CD8-positive, alpha-beta memory T cell (primary cell): Measurements from ENCODE around the gene TRAF3IP1. TPM values are rescaled to one million over a fixed set of nuclear protein-coding genes. Genes with fewer than 3 reads are reported as not detected.

Experiments used
- CTCF ChIA-PET: fragments of 350-600 bp; sonication (Branson Sonifier 250); formaldehyde crosslinking; loops from one replicate; lab custom pipeline; 2021; ENCODE audit warnings: antibody characterized with exemption; lab: Charles Lee
- POLR2A ChIA-PET: fragments of 350-600 bp; sonication (Branson Sonifier 250); formaldehyde crosslinking; loops from one replicate; lab custom pipeline; 2021; ENCODE audit warnings: antibody characterized with exemption; lab: Charles Lee
- DNase-seq, 5 donors: peaks; one replicate each; pipeline versions ENCODE4 v3.0.0 to v3.0.0-alpha.2; 2020 to 2022; ENCODE audit warnings: mixed read lengths in 1 of 5
- H3K27ac ChIP-seq: one replicate; pipeline ENCODE4 v1.7.0; 2013; ENCODE audit warnings: low read depth, mild to moderate bottlenecking, low read length, moderate library complexity
- H3K27me3 ChIP-seq: 2 replicates; pipeline ENCODE4 v1.7.0; 2013; ENCODE audit warnings: low read length, mild to moderate bottlenecking; ENCODE audit not compliant: insufficient read depth, poor library complexity, severe bottlenecking
- H3K36me3 ChIP-seq: 2 replicates; pipeline ENCODE4 v1.7.0; 2013; ENCODE audit warnings: mild to moderate bottlenecking, low read length, moderate library complexity; ENCODE audit not compliant: insufficient read depth
- H3K4me1 ChIP-seq: 2 replicates; pipeline ENCODE4 v1.7.0; 2013; ENCODE audit warnings: mild to moderate bottlenecking, low read length, moderate library complexity; ENCODE audit not compliant: insufficient read depth
- H3K4me3 ChIP-seq: 2 replicates; pipeline ENCODE4 v1.7.0; 2013; ENCODE audit warnings: mild to moderate bottlenecking, low read length
- H3K9me3 ChIP-seq: 2 replicates; pipeline ENCODE4 v1.7.0; 2013; ENCODE audit warnings: mild to moderate bottlenecking, low read length
- H3K27ac Mint-ChIP-seq, 8 donors: one replicate each; pipeline ENCODE4 v1.8.0; 2020 to 2021; ENCODE audit warnings: mixed read lengths in 8 of 8, mild to moderate bottlenecking in 6 of 8, inconsistent platforms in 3 of 8, moderate library complexity in 3 of 8
- H3K27me3 Mint-ChIP-seq, 2 donors: one replicate each; pipeline ENCODE4 v1.8.0; 2020 to 2021; ENCODE audit warnings: mixed read lengths in 2 of 2, mild to moderate bottlenecking in 1 of 2, moderate library complexity in 1 of 2
- H3K36me3 Mint-ChIP-seq, 3 donors: one replicate each; pipeline ENCODE4 v1.8.0; 2020 to 2021; ENCODE audit warnings: mixed read lengths in 3 of 3, inconsistent platforms in 1 of 3, mild to moderate bottlenecking in 1 of 3
- H3K4me1 Mint-ChIP-seq, 3 donors: one replicate each; pipeline ENCODE4 v1.8.0; 2020 to 2021; ENCODE audit warnings: mixed read lengths in 3 of 3, inconsistent platforms in 1 of 3, mild to moderate bottlenecking in 1 of 3
- H3K4me3 Mint-ChIP-seq, 7 donors: one replicate each; pipeline ENCODE4 v1.8.0; 2020 to 2021; ENCODE audit warnings: mixed read lengths in 7 of 7, mild to moderate bottlenecking in 6 of 7, moderate library complexity in 4 of 7, inconsistent platforms in 2 of 7
- H3K9me3 Mint-ChIP-seq, 5 donors: one replicate each; pipeline ENCODE4 v1.8.0; 2020 to 2022; ENCODE audit warnings: mixed read lengths in 5 of 5, mild to moderate bottlenecking in 3 of 5, moderate library complexity in 2 of 5, inconsistent platforms in 1 of 5
- polyA plus RNA-seq: library from polyadenylated mRNA; unstranded; fragments of 300-500 nt; fragmentation: Illumina TruSeq; gene quantifications from one replicate; pipeline ENCODE4 v1.2.3, GENCODE V29; 2021
- total RNA-seq, 2 experiments: library from RNA; stranded (reverse); gene quantifications; one replicate each; pipeline ENCODE4 v1.2.3, GENCODE V29; 2021

TRAF3IP1 gene
- total and polyA plus RNA-seq, 3 experiments from 2014 or later: 10.2 to 15.9 (median 14.7) TPM

DNA sequence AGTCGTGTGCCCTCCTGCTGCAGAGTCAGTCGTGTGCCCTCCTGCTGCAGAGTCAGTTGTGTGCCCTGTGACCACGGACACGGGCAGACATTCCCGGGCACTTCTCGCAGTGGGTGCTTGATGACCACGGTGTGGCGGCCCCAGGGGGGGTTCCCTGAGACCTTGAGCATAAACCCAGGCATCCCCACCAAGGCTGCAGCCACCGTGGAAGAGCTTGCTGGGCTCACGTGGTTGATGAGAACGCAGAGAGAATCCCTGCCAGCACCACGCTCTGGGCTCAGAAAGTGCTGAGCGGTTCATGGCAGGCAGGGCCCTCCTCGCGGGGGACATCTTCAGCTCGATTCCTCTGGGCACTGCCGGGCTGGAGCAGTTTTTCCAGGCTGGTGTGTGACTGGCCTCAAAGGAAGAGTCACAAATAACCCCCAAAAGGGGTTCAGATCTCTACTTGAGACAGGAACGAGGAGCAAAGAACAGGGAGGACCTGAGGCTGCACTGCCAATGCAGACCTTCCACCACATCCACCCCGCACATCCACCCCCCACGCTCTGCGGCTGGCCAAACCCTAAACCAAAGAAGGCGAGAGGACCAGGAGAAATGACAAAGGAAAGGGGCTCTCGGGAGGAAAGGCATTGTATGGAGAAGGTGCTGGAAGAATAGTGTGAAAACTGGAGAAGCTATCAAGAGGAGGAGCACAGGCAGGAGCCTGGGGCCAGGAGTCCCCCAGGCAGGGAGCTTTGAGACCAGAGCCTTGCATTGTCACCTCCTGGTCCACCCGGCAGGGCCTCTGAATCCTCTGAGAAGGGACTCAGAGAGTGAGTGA is 23.5 kb upstream of the TRAF3IP1 start:
- no peaks in the 10 kb centered on the region for H3K4me1 Mint-ChIP-seq
- Histone ChIP-seq H3K27ac (no peak overlapping the region), H3K4me3 (no peak overlapping the region), H3K4me1 (no peaks in the 10 kb centered on the region), H3K36me3 (no peaks in the 10 kb centered on the region), H3K27me3 (no peaks in the 10 kb centered on the region), H3K9me3 (no peaks in the 10 kb centered on the region)
- H3K9me3 Mint-ChIP-seq: no peaks in the 10 kb centered on the region
- no peak overlapping the region for H3K27ac Mint-ChIP-seq
- H3K36me3 Mint-ChIP-seq: no peaks in the 10 kb centered on the region
- no peak overlapping the region for H3K4me3 Mint-ChIP-seq
- POLR2A ChIA-PET: no interaction called here
- CTCF ChIA-PET: interaction anchor here (0.6 kb wide), 1 partner anchor 46 kb away, joined by 3 read pairs; no protein-coding TSS in a partner anchor
- DNase-seq: peak in 1 of 5 donors; percentile 23
- peaks cover 3 to 17% of the 10 kb centered on the region in 2 donors for H3K27me3 Mint-ChIP-seq

DNA sequence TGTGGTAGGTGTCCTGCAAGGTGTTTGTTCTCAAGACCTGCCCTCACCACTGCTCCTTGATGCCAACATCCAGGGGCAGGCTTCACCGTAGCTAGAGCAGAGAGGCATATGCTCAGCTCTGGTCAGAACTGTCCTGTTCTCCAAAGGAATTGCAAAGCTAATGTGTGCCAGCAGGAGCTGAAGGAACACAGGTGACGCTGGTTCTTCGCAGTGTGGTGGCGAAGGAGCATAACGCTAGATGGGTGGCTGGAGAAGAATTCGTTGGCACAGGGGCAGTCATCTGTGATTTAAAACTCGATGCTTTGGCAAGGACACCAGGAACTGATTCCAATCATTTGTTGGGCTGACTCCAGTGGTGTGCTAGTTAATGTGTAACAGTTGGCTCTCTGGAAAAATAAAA is 20.5 kb upstream of the TRAF3IP1 start:
- no peaks in the 10 kb centered on the region for H3K27me3 ChIP-seq
- CTCF ChIA-PET: no interaction called here
- no peaks in the 10 kb centered on the region for H3K36me3 Mint-ChIP-seq
- DNase-seq: no peak
- POLR2A ChIA-PET: no interaction called here
- H3K9me3 ChIP-seq: no peaks in the 10 kb centered on the region
- H3K4me1 Mint-ChIP-seq: no peaks in the 10 kb centered on the region
- no peak overlapping the region for H3K27ac ChIP-seq
- H3K4me1 ChIP-seq: no peaks in the 10 kb centered on the region
- no peak overlapping the region for H3K4me3 Mint-ChIP-seq
- H3K27me3 Mint-ChIP-seq: peaks cover 3 to 13% of the 10 kb centered on the region in 2 donors
- H3K36me3 ChIP-seq: no peaks in the 10 kb centered on the region
- no peaks in the 10 kb centered on the region for H3K9me3 Mint-ChIP-seq
- no peak overlapping the region for H3K27ac Mint-ChIP-seq
- no peak overlapping the region for H3K4me3 ChIP-seq

DNA sequence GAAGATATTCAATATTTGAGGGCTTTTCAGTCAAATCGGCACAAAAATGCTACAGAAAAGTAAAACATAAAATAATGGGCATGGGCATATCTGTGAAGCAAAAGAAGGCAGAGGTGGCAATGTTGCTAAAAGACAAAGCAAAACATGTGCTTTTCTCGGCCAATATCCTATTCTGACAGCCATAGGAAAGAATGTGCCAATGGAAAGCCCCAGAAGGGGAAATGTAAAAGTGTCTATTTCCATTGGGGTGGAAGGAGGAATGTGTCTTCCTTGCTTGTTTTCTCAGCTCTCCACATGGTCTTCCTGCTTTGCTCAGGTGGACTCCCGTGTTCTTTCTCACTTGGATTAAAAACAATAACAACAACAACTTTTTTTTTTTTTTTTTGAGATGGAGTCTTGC is 18.2 kb upstream of the TRAF3IP1 start:
- Mint-ChIP-seq H3K9me3 (no peaks in the 10 kb centered on the region), H3K4me1 (no peaks in the 10 kb centered on the region), H3K27me3 (peaks cover 5 to 6% of the 10 kb centered on the region in 2 donors), H3K4me3 (no peak overlapping the region), H3K36me3 (no peaks in the 10 kb centered on the region), H3K27ac (no peak overlapping the region)
- H3K4me1 ChIP-seq: no peaks in the 10 kb centered on the region
- no peak for DNase-seq
- no peaks in the 10 kb centered on the region for H3K9me3 ChIP-seq
- H3K27ac ChIP-seq: no peak overlapping the region
- ChIA-PET POLR2A (no interaction called here), CTCF (no interaction called here)
- no peak overlapping the region for H3K4me3 ChIP-seq
- no peaks in the 10 kb centered on the region for H3K27me3 ChIP-seq
- no peaks in the 10 kb centered on the region for H3K36me3 ChIP-seq

DNA sequence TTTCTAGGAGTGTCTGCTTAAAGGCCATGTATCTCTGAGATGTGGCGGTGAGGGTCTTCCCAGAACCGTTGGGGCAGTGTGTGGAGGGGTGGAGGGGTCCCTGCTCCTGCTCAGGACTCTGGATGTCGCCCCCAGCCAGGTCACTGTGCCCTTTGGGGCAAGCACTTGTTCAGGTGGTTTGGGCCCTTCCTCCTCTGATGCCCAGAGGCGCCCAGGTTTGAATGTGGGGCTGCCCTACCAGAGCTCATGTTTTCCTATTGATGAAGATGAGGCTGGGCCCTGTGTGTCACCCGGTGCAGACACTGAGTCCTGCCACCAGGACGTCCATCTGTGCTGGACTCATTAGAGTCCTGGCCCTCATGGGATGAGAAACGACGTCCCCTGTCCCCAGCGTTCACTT is 17.6 kb upstream of the TRAF3IP1 start:
- no peaks in the 10 kb centered on the region for H3K9me3 Mint-ChIP-seq
- Histone ChIP-seq H3K4me3 (no peak overlapping the region), H3K27me3 (no peaks in the 10 kb centered on the region), H3K9me3 (no peaks in the 10 kb centered on the region), H3K36me3 (no peaks in the 10 kb centered on the region), H3K27ac (no peak overlapping the region), H3K4me1 (no peaks in the 10 kb centered on the region)
- H3K27ac Mint-ChIP-seq: no peak overlapping the region
- no peaks in the 10 kb centered on the region for H3K36me3 Mint-ChIP-seq
- POLR2A ChIA-PET: no interaction called here
- no peak overlapping the region for H3K4me3 Mint-ChIP-seq
- H3K27me3 Mint-ChIP-seq: peaks cover 4 to 8% of the 10 kb centered on the region in 2 donors
- DNase-seq: peak in 1 of 5 donors; percentile 38
- H3K4me1 Mint-ChIP-seq: no peaks in the 10 kb centered on the region
- CTCF ChIA-PET: no interaction called here

DNA sequence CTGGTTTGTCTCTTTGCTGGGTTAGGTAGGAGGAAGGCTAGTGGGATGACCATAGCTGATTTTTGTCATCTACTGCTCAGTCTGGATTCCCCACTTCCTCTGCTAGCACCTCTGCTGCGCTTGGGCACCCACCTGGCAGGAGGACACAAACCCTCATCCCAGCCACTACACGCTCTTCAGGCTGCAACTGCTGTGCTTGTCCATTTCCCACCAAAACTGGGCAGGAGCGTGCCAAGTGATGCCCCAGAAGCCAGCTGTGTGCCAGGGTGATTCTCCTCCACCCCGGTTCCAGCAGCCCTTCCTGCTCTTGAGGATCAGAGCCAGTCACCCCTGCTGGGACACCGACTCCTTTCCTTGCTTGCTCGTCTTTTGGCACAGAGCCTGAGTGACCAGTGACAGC is 16.2 kb upstream of the TRAF3IP1 start:
- no peaks in the 10 kb centered on the region for H3K9me3 ChIP-seq
- Mint-ChIP-seq H3K4me1 (no peaks in the 10 kb centered on the region), H3K27me3 (peaks cover 2 to 11% of the 10 kb centered on the region in 2 donors), H3K36me3 (no peaks in the 10 kb centered on the region), H3K4me3 (no peak overlapping the region), H3K9me3 (no peaks in the 10 kb centered on the region), H3K27ac (peak overlapping the region in 2 of 8 donors; percentile 28 to 65)
- H3K27ac ChIP-seq: no peak overlapping the region
- H3K36me3 ChIP-seq: no peaks in the 10 kb centered on the region
- ChIA-PET CTCF (no interaction called here), POLR2A (no interaction called here)
- H3K4me1 ChIP-seq: no peaks in the 10 kb centered on the region
- H3K4me3 ChIP-seq: no peak overlapping the region
- no peak for DNase-seq
- no peaks in the 10 kb centered on the region for H3K27me3 ChIP-seq

DNA sequence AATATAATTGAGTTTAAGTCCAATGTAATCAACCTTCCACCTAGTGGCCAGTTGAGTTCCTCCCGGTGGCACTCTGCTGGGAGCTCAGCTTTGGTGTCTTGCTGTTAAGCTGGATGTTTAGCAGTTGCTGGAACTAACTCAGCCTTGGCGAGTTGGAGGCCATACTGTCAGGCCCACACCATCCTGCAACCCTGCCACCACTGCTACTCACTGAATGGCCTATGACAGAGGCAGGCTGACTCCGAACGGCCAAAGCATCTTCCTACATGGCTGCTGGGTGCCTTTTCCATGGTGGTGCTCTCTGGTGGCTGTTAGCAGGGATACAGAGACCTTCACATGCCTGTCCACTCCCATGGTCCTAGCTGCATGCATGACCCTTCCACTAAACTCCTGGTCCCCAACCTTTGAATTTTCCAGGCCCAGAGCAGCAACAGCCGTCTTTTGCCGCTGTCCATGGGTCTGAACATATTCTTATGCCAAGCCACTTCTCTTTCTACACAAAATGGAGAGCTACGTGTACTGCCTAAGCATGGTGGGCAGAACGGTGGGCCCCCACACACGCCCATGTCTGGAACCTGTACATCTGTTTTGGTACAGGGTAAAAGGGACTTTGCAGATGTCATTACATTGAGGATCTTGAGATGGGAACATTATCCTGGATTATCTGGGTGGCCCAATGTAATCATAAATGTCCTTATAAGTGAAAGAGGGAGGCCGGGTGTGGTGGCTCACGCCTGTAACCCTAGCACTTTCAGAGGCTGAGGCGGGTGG is 15.0 kb upstream of the TRAF3IP1 start:
- no peaks in the 10 kb centered on the region for H3K4me1 Mint-ChIP-seq
- H3K36me3 Mint-ChIP-seq: no peaks in the 10 kb centered on the region
- H3K36me3 ChIP-seq: no peaks in the 10 kb centered on the region
- H3K9me3 Mint-ChIP-seq: no peaks in the 10 kb centered on the region
- peak in 1 of 5 donors; percentile 44 for DNase-seq
- no peaks in the 10 kb centered on the region for H3K27me3 ChIP-seq
- H3K27me3 Mint-ChIP-seq: peaks cover 7 to 15% of the 10 kb centered on the region in 2 donors
- no peaks in the 10 kb centered on the region for H3K9me3 ChIP-seq
- H3K27ac ChIP-seq: no peak overlapping the region
- ChIA-PET CTCF (no interaction called here), POLR2A (no interaction called here)
- H3K27ac Mint-ChIP-seq: no peak overlapping the region
- no peak overlapping the region for H3K4me3 Mint-ChIP-seq
- no peaks in the 10 kb centered on the region for H3K4me1 ChIP-seq
- H3K4me3 ChIP-seq: no peak overlapping the region

DNA sequence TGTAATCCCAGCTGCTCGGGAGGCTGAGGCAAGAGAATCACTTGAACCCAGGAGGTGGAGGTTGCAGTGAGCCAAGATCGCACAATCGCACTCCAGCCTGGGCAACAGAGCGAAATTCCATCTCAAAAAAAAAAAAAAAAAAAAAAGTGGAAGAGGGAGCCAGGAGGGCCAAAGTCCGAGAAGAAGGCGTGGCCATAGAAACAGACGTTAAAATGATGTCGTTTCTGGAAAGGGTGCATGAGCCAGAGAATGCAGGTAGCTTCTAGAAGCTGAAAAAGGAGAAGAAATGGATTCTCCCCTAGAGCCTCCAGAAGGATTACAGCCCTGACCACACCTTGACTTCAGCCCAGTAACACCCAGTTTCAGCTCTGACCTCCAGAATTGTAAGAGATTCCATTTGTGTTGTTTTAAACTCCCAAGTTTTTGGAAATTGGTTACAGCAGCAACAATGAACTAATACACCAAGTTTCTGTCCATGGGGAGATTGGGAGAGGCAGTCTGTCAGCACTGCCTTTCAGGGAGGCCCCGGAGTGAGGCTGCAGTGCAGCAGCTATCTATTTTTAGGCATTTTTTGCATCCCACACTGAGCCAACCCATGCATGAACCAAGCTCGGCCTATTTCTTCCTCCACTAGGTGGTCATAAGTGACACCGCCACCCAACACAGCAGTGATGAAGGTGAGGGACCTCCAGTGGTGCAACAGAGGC is 14.2 kb upstream of the TRAF3IP1 start:
- POLR2A ChIA-PET: no interaction called here
- Histone ChIP-seq H3K36me3 (no peaks in the 10 kb centered on the region), H3K27me3 (no peaks in the 10 kb centered on the region), H3K27ac (no peak overlapping the region), H3K4me1 (no peaks in the 10 kb centered on the region), H3K4me3 (no peak overlapping the region), H3K9me3 (no peaks in the 10 kb centered on the region)
- Mint-ChIP-seq H3K4me3 (no peak overlapping the region), H3K27me3 (peaks cover 8 to 18% of the 10 kb centered on the region in 2 donors), H3K9me3 (no peaks in the 10 kb centered on the region), H3K27ac (no peak overlapping the region), H3K4me1 (no peaks in the 10 kb centered on the region), H3K36me3 (no peaks in the 10 kb centered on the region)
- CTCF ChIA-PET: no interaction called here
- DNase-seq: peak in 1 of 5 donors; percentile 11

DNA sequence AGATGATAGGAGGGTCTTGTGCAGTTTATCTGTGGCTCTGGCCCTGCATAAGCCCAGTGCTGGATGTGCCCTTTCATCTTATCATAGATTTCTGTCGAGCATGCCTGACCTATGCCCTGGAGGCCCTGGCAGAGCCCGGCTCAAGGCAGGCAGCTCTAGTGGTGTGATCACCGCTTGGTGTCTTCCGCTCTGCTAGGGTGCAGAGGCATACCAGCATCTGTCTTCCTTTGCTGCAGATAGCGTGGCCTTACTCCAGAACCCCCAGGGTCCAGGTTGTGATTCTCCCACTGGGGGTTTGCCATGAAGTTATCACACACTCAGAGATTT is 13.7 kb upstream of the TRAF3IP1 start:
- POLR2A ChIA-PET: no interaction called here

More for the DNA sequence above, 13.7 kb upstream of the TRAF3IP1 start:
- no peak overlapping the region for H3K4me3 ChIP-seq
- no peak overlapping the region for H3K4me3 Mint-ChIP-seq
- H3K36me3 Mint-ChIP-seq: no peaks in the 10 kb centered on the region
- H3K4me1 Mint-ChIP-seq: no peaks in the 10 kb centered on the region
- no peaks in the 10 kb centered on the region for H3K27me3 ChIP-seq
- peaks cover 13 to 18% of the 10 kb centered on the region in 2 donors for H3K27me3 Mint-ChIP-seq
- no peak overlapping the region for H3K27ac Mint-ChIP-seq
- H3K4me1 ChIP-seq: no peaks in the 10 kb centered on the region
- no peaks in the 10 kb centered on the region for H3K36me3 ChIP-seq
- H3K27ac ChIP-seq: no peak overlapping the region
- CTCF ChIA-PET: no interaction called here
- DNase-seq: peak in 1 of 5 donors; percentile 22
- H3K9me3 ChIP-seq: no peaks in the 10 kb centered on the region
- no peaks in the 10 kb centered on the region for H3K9me3 Mint-ChIP-seq
